Liver (tissue), 9 donors: Measurements from ENCODE around the gene FHDC1. TPM values are rescaled to one million over a fixed set of nuclear protein-coding genes. Genes with fewer than 3 reads are reported as not detected.

Source experiments
- DNase-seq: peaks from one replicate; pipeline ENCODE4 v3.0.0-alpha.2; 2017; ENCODE audit warnings: low spot score
- H3K27ac ChIP-seq, 2 donors: one replicate each; pipeline ENCODE4 v1.7.0; 2013; ENCODE audit warnings: inconsistent platforms in 2 of 2, low read length in 2 of 2, control low read depth in 1 of 2, low read depth in 1 of 2, mild to moderate bottlenecking in 1 of 2
- H3K27me3 ChIP-seq, 4 donors: one replicate each; pipeline versions ENCODE4 v1.6.1 to v1.7.0; 2013; ENCODE audit warnings: low read length in 3 of 4, inconsistent platforms in 1 of 4, mild to moderate bottlenecking in 1 of 4, moderate library complexity in 1 of 4; ENCODE audit not compliant: control insufficient read depth in 4 of 4, insufficient read depth in 4 of 4
- H3K36me3 ChIP-seq, 4 donors: one replicate each; pipeline versions ENCODE4 v1.6.1 to v1.7.0; 2013; ENCODE audit warnings: low read length in 3 of 4, mild to moderate bottlenecking in 3 of 4, low read depth in 1 of 4, moderate library complexity in 1 of 4; ENCODE audit not compliant: control insufficient read depth in 4 of 4, insufficient read depth in 3 of 4
- H3K4me1 ChIP-seq, 4 donors: one replicate each; pipeline versions ENCODE4 v1.6.1 to v1.7.0; 2013; ENCODE audit warnings: low read length in 3 of 4, mild to moderate bottlenecking in 3 of 4, moderate library complexity in 1 of 4; ENCODE audit not compliant: control insufficient read depth in 4 of 4, insufficient read depth in 4 of 4
- H3K4me3 ChIP-seq, 3 donors: one replicate each; pipeline versions ENCODE4 v1.6.1 to v1.7.0; 2013; ENCODE audit warnings: low read length in 3 of 3, control low read depth in 1 of 3, low read depth in 1 of 3, mild to moderate bottlenecking in 1 of 3
- H3K9ac ChIP-seq, 2 donors: one replicate each; pipeline ENCODE4 v1.7.0; 2013; ENCODE audit warnings: low read length in 2 of 2, mild to moderate bottlenecking in 2 of 2, moderate library complexity in 2 of 2, control low read depth in 1 of 2, low read depth in 1 of 2
- H3K9me3 ChIP-seq, 4 donors: one replicate each; pipeline versions ENCODE4 v1.6.1 to v1.7.0; 2013; ENCODE audit warnings: low read length in 3 of 4; ENCODE audit not compliant: control insufficient read depth in 4 of 4
- ATF3 ChIP-seq: IDR thresholded peaks from 2 replicates; pipeline ENCODE4 v1.6.1; 2016; ENCODE audit warnings: antibody characterized with exemption
- CTCF ChIP-seq: fragments of 150-350 bp; IDR thresholded peaks from 2 replicates; pipeline ENCODE4 v1.5.1; 2017; ENCODE audit warnings: improper control_type of control experiment, low read depth, low read length; ENCODE audit not compliant: missing input control
- EGR1 ChIP-seq, 2 donors: IDR thresholded peaks; 2 replicates each; pipeline ENCODE4 v1.6.1; 2016 to 2018; ENCODE audit warnings: antibody characterized with exemption in 2 of 2, low read depth in 2 of 2
- FOXA1 ChIP-seq: IDR thresholded peaks from 2 replicates; pipeline ENCODE4 v1.6.1; 2016; ENCODE audit warnings: antibody characterized with exemption
- GABPA ChIP-seq, 2 donors: IDR thresholded peaks in 1 of 2; conservative IDR thresholded peaks in 1 of 2; 2 replicates each; pipeline ENCODE4 v1.6.1; 2016; ENCODE audit warnings: antibody characterized with exemption in 2 of 2, mild to moderate bottlenecking in 1 of 2, moderate library complexity in 1 of 2
- HNF4A ChIP-seq, 2 donors: conservative IDR thresholded peaks; 2 replicates each; pipeline ENCODE4 v1.6.1; 2016; ENCODE audit warnings: antibody characterized with exemption in 2 of 2, mild to moderate bottlenecking in 2 of 2
- HNF4G ChIP-seq: IDR thresholded peaks from 2 replicates; pipeline ENCODE4 v1.6.1; 2016; ENCODE audit warnings: antibody characterized with exemption
- JUND ChIP-seq, 2 donors: IDR thresholded peaks; 2 replicates each; pipeline ENCODE4 v1.6.1; 2016; ENCODE audit warnings: antibody characterized with exemption in 2 of 2
- MAX ChIP-seq: IDR thresholded peaks from 2 replicates; pipeline ENCODE4 v1.6.1; 2016; ENCODE audit warnings: antibody characterized with exemption
- NR2F2 ChIP-seq: IDR thresholded peaks from 2 replicates; pipeline ENCODE4 v1.6.1; 2016; ENCODE audit warnings: antibody characterized with exemption
- RAD21 ChIP-seq, 2 donors: IDR thresholded peaks; 2 replicates each; pipeline ENCODE4 v1.6.1; 2016; ENCODE audit warnings: antibody characterized with exemption in 2 of 2, mild to moderate bottlenecking in 2 of 2
- SP1 ChIP-seq: IDR thresholded peaks from 2 replicates; pipeline ENCODE4 v1.6.1; 2018; ENCODE audit warnings: antibody characterized with exemption, mild to moderate bottlenecking
- TAF1 ChIP-seq: conservative IDR thresholded peaks from 2 replicates; pipeline ENCODE4 v1.6.1; 2016; ENCODE audit warnings: antibody characterized with exemption, mild to moderate bottlenecking
- YY1 ChIP-seq: IDR thresholded peaks from 2 replicates; pipeline ENCODE4 v1.6.1; 2016; ENCODE audit warnings: antibody characterized with exemption, mild to moderate bottlenecking
- ZBTB33 ChIP-seq: IDR thresholded peaks from 2 replicates; pipeline ENCODE4 v1.6.1; 2016; ENCODE audit warnings: antibody characterized with exemption
- WGBS: extraction: QIAGEN DNeasy Blood & Tissue Kit; methylation state at CpG from one replicate; pipeline ENCODE4 v1.1.7; 2013; 5-methylcytosine and 5-hydroxymethylcytosine counted together
- polyA plus RNA-seq, 2 donors: library from polyadenylated mRNA; stranded (reverse) in 1 of 2; unstranded in 1 of 2; fragments of 200-250 nt in 1 of 2; fragments of >200 nt in 1 of 2; fragmentation: Nextera tagmentation in 1 of 2; extraction: Ambion mirVana in 1 of 2; gene quantifications; one replicate each; pipeline versions ENCODE4 v1.2.1 to v1.2.3, GENCODE V29; 2013 to 2015
- total RNA-seq, 2 donors: library from RNA; depleted of rRNA; stranded (reverse); fragments of >200 nt; gene quantifications; one replicate each; pipeline ENCODE4 v1.2.3, GENCODE V29; 2014
- donor health status: healthy.
- donor health status: healthy.
- donor health status: healthy.
- donor health status: healthy.
- donor health status: healthy.

FHDC1 gene
- total and polyA plus RNA-seq, 4 donors = 0.06 to 33.0 (median 0.11) TPM

GRCh38 chr4:152992027-152992426 is 55.9 kb downstream of the FHDC1 start (continued):
- TF ChIP-seq CTCF = no peak
- no peak for TF ChIP-seq ZBTB33

GRCh38 chr4:152992466-152992865 is 56.3 kb downstream of the FHDC1 start:
- no peak overlapping the region for H3K27ac ChIP-seq

GRCh38 chr4:152994038-152994437 is 57.9 kb downstream of the FHDC1 start:
- Histone ChIP-seq H3K9me3 (no peaks in the 10 kb centered on the region), H3K36me3 (no peaks in the 10 kb centered on the region), H3K4me1 (no peaks in the 10 kb centered on the region), H3K9ac (no peak overlapping the region), H3K4me3 (no peak overlapping the region), H3K27ac (no peak overlapping the region), H3K27me3 (no peaks in the 10 kb centered on the region)
- DNase-seq = no peak
- WGBS = 94% methylated on average over 3 of the region's 3 CpGs
- TF ChIP-seq EGR1 (IDR thresholded peaks at IDR 0.05; ENCODE audit: low read depth in 2 of 2) (no peak), ZBTB33 (no peak), GABPA (IDR thresholded peaks at IDR 0.05 in 1 of 2, conservative IDR thresholded peaks at IDR 0.05 in 1 of 2) (no peak), CTCF (no peak), FOXA1 (no peak), RAD21 (IDR thresholded peaks at IDR 0.05) (no peak), TAF1 (no peak), HNF4G (no peak), YY1 (no peak), MAX (no peak), NR2F2 (no peak), ATF3 (no peak), HNF4A (conservative IDR thresholded peaks at IDR 0.05) (no peak)

More at GRCh38 chr4:152992466-152992865, 56.3 kb downstream of the FHDC1 start:
- H3K4me1 ChIP-seq = no peaks in the 10 kb centered on the region
- H3K9ac ChIP-seq = no peak overlapping the region
- H3K9me3 ChIP-seq = no peaks in the 10 kb centered on the region
- no peak for DNase-seq
- H3K27me3 ChIP-seq = no peaks in the 10 kb centered on the region
- WGBS = 92% methylated on average over 1 of the region's 1 CpG
- no peak overlapping the region for H3K4me3 ChIP-seq
- TF ChIP-seq JUND (IDR thresholded peaks at IDR 0.05) = no peak
- TF ChIP-seq ATF3 = no peak
- no peak for TF ChIP-seq EGR1 (IDR thresholded peaks at IDR 0.05; ENCODE audit: low read depth in 2 of 2)
- no peak for TF ChIP-seq TAF1
- no peak for TF ChIP-seq CTCF
- TF ChIP-seq SP1 = no peak
- H3K36me3 ChIP-seq = no peaks in the 10 kb centered on the region
